OCI-LY3 (cell line): Measurements from ENCODE around the gene FGD6.

ENCODE experiments used
- EZH2phosphoT487 ChIP-seq: fragments of 200-600 bp; shearing (Covaris generic); IDR thresholded peaks from 2 replicates; pipeline ENCODE4 v1.6.1; 2018; ENCODE audit warnings: antibody characterized with exemption, mixed run types, low read depth
- TF ChIP-seq, protein P1 (sequence below): fragments of 200-600, 300-600 bp; sonication (generic); IDR thresholded peaks from 2 replicates; pipeline ENCODE4 v1.5.1; 2014; ENCODE audit warnings: antibody characterized with exemption, low read length, low read depth

DNA sequence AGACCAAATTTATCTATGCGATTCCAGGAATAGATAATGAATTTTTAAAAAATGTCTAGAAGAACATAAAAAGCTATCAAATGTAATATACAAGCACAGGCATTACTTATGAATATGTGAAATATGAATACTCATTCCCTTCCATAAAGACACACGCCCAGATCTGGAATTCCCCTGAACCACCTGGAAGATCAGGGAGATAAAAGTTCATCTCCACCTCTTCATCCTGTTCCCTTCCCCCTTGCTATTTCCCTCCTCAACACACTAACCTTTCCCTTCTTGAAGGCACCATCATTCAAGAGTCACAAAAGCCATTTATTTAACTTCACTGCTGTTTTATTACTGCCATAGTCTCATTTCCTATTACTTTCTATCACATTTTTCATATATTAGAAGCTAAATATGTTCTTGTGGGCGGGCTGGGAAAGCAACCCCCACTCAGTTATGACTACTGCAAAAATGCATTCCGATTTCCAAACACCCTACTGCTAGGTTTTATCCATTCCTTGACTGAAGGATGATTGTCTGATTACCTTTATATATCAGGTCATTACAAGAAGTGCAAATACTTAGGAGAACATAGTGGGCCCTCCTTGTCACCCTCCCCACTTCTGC, 16.1 kb downstream of the FGD6 start:
- TF ChIP-seq, protein P1, sequence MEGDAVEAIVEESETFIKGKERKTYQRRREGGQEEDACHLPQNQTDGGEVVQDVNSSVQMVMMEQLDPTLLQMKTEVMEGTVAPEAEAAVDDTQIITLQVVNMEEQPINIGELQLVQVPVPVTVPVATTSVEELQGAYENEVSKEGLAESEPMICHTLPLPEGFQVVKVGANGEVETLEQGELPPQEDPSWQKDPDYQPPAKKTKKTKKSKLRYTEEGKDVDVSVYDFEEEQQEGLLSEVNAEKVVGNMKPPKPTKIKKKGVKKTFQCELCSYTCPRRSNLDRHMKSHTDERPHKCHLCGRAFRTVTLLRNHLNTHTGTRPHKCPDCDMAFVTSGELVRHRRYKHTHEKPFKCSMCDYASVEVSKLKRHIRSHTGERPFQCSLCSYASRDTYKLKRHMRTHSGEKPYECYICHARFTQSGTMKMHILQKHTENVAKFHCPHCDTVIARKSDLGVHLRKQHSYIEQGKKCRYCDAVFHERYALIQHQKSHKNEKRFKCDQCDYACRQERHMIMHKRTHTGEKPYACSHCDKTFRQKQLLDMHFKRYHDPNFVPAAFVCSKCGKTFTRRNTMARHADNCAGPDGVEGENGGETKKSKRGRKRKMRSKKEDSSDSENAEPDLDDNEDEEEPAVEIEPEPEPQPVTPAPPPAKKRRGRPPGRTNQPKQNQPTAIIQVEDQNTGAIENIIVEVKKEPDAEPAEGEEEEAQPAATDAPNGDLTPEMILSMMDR = no peak
- no peak for TF ChIP-seq EZH2phosphoT487
